GM21526 (cell line): ENCODE results near the gene LRRC32.

Experiments
- ATAC-seq: cut with Tn5 transposase; IDR thresholded peaks from one replicate; pipeline ENCODE4 v1.9.1; 2021; ENCODE audit warnings: moderate library complexity; ENCODE audit not compliant: unreplicated experiment, low FRiP score

LRRC32 gene

DNA sequence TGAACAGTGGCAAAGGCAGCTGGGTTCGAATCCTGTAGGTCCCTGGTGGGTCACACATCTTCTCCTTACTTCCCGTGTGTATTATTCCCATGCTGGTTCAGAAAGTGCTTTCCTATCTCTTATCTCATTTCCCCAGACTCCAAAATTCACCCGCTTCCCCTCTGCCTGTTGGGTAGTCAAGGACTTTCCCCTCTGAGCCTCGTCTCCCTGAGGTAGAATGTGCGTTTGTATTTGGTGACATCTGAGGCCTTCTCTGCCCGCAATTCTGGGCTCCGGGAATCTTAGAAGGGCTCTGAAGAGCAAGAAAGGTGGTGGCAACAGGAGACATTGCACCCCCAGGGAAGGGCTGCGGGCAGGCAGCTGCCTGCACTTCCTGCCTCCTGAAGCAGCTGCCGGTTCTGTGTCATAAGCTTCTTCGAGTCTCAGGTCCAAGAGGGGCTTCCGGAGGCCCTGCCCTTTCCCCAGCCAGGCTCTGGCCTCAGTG, 5.9 kb downstream of the LRRC32 start:
- ATAC-seq, result no peak

DNA sequence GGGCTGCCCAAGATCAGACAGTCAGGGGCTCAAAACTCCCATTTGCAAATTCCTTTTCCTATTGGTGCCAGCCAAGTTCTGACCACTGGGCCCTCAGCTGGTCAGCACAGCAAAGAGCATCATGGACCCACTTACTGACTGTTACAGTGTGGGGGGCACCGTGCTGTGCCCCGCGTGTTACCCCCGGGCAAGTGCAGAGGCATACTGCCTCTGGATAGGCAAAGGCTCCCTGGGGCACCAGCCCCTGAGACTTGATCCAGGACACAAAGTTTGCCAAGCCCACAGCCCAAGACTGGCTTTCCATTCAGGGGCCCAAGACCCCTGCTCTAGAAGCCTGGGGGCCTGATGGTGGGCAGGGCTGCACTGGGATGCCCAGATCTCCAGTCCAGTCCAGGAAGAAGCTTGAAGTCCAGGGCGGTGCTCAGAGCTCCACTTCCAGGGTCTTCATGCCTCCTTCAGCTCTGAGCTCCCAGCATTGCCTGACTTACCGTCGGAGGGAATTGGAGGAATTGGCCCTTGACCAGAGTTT, 6.6 kb downstream of the LRRC32 start:
- no peak for ATAC-seq

DNA sequence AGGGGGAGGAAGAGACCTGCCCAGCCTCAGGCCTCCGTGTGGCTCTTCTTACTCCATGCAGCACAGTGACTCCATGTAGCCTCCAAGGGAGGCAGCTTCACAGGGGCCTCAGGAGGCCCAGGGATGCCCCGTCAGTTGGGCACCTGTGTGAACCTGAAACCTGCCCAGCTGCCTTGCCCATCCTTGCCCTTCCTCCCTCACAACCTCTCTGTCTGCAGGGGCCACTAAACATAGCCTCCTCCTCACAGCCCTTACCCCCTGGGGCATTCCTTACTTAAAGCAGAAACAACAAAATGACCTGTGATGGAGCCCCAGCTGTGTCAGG, 7.1 kb downstream of the LRRC32 start:
- ATAC-seq, result no peak

DNA sequence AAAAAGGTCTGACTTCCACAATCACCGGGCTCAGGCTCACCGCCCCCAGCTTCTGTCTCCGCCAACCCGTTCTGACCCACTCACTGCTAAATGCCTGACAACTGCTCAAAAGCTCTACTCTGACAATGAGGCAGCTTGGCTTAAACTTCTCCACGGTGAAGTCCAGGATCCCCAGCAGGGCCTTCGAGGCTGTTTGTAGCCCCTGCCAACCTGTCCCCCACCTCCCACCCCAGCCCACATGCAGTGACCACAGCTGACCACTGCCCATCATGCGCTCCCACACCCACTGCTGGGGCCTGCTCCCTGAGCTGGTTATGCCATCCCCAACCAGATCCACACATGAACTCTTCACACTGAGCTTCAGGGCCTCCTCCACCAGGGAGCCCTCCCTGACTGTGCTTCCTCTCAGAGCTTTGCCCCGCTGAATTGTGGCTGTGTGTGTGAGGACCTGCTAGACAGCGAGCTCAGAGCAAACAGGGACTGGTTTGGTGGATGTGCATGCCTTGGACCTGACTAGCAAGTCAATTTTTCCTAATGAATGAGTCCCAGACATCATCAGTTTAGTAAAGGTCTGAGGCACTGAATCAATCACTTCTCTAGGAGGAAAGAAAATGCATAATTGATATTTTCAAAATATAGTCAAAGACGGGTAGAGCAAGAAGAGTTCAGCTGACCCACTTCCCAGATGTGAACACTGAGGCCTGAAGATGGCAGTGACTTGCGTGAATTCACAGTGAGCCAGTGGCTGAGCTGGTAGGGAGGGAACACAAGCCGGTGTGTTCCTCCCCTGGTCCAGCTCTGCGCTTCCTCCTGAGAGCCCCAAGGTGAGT, 7.7 kb downstream of the LRRC32 start:
- ATAC-seq, result no peak

DNA sequence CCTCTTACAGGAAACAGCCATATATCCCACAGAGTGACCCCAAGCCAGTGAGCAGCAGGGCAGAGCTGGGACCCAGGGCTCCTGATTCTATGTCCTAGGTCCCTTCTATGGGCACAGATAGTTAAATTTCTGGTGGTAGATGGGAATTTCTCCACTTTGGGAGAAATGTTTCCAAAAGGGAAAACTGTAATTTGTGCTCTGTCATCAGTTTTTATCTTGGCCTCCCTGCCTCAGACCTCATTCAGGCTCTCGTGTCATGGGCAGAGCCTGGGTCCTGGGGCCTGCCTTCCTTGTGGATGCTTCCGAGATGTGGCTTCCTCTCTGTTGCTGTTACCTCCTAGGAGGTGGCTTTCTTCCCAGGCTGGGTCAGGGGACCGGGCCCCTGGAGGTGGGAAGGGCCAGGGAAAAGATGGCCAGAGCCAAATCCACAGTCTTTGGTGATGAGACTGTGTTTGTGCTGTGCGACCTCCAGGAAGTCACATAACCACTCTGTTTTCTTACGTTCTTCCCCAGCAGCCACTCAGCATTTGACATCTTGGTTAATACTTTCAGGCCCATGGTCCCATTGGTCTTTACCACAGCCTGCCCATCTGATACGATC, 8.6 kb downstream of the LRRC32 start:
- no peak for ATAC-seq

DNA sequence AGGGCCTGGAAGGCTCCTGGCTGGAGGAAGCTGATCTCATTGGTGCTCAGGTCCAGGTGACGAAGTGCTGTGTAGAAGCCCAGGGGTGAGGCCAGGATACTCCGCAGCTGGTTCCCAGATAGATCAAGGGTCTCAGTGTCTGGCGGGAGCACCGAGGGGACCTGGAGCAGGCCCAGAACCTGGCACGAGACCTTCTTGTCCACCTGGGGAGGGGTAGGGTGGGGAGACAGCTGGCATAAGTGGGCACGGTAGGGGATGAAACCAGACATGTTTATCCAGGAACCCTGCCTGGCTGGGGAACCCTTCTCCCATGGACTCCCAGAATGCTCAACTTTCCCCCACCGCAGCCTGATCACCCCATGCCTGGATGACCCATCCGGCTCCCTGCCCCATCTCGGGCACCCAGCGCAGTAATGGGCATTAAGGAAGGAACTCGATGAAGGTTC, 9.2 kb downstream of the LRRC32 start:
- no peak for ATAC-seq

DNA sequence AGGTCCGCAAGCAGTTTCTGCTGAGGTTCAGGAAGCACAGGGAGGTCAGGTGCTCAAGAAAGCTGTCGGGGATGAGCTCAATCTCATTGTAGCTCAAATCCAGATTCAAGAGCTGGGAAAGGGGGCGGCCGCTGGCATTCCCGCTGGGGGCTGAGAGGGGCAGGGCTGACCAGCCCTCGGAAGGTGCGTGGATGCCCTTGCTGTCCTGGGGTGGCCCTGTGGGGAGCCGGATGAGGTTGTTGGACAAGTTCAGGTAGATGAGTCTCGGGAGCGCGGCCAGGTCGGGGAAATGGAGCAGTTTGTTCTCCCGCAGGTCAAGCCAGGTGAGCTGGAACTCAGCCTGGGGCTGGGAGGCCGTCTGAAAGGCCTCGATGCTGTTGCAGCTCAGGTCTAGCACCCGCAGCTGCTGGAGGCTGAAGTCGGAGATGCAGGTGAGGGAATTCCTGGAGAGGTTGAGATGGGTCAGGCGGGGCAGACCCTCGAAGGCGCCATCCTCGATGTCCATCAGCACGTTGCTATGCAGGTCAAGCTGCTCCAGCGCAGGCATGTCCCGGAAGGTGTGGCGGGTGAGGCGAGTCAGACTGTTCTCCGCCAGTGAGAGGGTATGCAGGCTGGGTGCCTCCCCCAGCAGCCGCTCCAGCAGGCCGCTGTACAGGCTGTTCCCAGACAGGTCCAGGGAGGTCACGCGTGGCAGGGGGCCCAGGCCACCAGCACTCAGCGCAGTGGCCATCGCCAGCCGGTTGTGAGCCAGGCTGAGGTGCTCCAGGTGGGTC, 9.8 kb downstream of the LRRC32 start:
- no peak for ATAC-seq

DNA sequence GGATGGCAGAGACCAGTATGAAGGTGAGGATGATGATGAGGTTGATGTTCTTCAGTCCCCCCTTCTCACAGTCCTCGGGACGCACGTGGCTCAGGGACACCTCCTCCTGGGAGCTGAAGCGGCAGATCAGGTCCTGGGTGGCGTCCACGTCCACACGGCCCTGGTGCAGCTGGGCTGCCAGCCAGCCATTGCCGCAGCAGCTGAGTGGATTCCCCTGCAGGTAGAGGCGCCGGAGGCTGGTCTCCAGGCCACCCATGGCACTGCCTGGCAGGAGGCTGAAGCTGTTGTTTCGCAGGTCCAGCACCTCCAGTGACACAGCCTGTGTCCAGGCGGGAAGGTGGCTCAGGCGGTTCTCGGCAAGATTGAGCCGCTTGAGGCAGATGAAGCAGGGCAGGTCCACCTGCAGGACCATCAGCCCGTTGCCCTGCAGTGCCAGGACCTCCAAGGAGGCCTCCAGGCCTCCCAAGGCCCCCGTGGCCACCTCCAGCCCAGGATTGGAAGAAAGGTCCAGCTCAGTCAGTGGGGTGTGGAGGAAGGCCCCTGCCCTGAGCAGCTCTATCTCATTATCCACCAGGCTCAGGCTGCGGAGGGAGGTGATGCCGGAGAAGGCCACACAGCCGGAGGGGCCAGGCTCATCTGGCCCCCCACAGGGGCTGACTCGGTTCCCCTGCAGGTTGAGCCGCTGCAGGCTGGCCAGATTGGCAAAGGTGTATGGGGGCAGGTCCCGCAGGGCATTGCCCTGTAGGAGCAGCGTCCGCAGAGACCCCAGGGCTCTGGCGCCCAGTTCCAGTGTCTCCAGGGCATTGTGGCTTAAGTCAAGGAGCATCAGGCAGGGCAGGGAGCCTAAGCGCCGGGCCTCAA, 10.6 kb downstream of the LRRC32 start:
- ATAC-seq, result no peak

DNA sequence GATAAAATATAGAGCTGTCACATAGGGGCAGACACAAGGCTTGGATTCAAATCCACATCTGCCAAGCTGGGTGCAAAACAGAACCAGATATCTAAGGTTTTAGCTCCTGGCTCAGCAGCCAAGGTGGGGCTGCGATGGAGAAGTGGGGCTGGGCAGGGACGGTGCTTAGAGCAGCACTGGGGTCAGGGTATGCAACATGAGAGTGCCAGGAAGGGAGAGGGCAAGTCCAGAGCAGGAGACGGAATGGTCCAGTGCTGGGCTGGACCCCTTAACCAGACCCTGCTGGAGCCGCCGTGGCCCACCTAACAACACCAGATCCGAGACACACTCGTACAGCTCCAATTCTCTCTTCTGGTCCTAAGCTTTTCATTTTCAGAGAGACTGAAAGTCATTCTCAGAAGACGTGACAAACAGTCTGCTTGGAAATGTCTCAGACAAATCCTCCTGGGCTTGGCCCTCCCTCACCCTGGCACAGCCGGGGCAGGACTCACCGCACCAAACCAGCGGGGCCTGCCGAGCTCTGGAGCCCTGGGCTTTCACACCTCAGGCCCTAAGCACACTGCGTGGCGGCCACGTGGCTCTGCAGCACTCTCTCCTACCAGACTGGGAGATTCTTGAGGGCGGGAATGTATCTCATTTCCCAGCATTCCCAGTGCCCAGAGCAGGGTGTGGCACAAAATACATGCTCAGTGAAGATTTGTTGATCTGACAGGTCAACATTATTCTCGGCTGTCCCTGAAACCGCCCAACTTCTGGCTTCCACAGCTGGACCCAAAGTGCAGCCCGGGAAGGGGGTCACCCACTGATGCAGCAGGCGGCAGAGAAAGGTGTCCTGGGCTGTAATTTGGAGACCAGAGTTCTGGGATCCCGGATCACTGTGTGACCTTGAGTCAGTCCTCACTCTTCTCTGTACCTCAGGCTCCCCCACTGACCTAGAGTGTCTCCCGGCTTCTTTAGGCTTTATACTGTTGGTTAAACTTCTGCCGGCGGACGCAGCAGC, 11.6 kb downstream of the LRRC32 start:
- no peak for ATAC-seq

DNA sequence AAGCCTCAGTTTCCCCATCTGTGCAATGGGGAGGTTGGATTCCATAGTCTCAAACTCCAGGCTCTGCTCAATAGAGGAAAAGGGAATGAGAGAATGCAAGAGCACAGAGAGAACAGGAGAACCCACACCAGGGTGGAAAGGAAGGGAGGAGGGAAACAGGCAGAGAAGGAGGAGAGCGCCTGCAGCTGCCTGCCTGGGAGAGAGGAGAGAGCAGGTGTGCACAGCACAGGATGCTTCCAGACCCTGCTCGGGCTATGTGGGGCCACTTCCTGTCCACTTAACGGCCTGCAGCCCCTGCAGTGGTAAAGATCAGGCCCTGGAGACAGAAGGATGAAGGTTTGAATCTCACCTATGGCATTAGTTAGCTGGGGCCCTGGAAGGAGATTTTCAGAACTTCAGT, 12.3 kb downstream of the LRRC32 start:
- no peak for ATAC-seq

DNA sequence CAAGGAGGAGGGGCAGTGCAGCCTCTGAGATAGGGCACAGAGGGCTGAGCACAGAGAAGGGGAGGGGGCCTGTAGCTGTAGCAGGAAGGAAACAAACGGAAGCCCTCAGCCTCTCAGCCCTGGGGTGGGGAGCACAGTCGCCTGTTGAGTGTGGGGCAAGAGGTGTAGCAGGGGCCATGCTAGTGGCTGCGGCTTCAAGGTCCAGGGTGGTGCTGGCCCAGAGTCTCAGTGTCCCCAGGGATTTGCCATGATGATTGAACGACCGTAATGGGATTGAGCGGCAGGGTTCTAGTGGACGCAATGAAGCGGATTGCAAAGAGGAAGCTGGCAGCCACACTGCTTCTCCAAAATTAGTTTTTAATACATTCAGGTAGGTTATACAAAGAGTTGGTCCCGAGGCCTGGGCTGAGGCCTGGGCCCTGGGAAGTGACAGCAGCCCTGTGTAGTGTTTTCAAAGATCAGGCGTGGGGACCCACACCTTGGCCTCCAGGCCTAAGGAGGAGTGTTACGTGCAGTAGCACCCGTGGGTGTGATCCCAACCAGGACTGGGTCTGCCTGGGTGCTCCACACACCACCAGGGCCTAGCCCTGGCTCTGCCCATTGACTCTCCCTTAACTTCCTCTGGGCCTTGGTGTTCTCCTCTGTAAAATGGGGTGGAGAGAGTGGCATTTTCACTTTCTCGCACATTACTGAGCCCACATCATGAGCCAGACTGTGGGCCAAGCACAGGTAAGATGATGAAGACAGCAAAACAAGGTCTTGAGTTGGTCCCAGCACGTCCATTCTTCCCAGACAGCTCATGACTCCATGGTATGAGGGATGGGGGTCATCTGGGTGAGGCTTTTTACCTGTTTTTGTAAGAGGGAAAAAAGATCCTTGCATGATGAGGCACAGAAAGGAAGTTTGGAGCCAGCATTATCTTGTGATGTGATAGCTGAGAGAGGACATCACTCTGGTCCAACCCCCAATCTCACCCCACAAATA, 13.1 kb downstream of the LRRC32 start:
- no peak for ATAC-seq

DNA sequence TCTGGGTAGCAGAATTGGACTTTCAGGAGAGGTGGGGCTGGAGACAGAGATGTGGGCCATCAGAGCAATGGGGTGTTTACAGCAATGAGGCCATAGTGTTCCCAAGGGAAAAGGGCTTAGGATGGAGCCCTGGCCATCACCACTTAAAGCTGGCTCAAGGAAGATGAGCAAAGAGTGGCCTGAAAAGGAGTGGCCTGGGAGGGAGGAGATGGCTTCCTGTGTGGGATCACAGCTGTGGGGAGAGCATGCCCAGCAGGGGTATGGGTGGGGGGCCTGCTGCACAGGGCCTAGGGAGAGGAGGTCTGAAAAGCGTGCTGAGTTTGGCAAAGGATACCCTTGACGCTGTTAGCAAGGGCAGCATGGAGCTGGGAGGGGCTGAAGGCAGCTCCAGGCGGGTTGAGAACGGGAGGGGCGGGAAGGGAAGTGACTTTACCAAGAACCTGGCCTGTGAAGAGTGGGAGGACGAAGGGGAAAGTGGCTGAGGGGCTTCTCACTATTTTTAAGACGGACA, 13.9 kb downstream of the LRRC32 start:
- no peak for ATAC-seq

DNA sequence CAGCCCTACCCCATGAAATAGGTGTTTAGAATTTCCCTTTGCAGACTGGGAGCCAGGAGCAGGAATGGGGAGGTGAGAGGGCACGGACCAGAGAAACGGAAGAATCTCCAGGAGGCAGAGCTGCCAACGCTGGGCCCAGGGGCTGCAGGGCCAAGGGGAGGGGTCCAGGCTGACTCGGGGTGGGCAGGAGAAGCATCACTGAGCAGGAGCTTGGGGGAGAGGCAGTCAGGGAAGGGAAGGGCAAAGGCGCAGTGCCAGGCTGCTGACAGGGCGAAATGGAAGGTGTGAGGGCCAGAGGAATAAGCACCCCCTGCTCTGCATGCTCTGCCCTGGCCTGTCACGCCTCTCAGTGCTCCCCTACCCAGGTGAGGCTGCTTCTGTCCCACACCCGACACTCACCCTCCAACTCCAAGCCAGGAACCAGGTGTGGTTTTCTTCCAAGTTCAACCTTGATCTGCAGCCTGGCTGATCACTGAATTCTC, 14.5 kb downstream of the LRRC32 start:
- no peak for ATAC-seq

DNA sequence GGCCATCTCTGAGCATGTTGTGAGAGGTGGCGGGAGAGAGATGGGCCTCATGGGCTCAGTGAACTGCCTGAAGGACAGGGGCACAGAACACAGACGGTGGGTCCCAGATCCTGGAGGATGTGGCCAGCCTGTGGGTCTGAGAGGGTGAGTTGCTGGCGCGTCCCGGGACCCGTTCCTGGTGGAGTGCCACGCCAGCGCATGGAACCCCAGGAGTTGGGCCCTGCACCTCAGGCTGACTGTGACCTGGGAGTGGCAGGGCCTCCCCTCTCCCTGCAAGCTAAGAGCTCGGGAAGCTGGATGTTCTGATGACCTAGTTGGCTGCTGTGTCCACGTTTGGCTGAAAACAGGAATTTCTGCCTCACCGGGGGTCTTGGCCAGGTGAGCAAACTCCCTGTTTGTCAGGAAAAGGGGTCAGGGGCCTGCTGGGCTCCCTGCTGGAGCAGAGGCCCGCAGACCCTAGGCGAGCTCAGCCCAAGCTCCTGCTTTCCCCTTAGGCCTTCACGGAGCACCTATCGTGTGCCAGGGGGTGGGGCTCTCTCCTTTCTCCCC, 15.0 kb downstream of the LRRC32 start:
- no peak for ATAC-seq

DNA sequence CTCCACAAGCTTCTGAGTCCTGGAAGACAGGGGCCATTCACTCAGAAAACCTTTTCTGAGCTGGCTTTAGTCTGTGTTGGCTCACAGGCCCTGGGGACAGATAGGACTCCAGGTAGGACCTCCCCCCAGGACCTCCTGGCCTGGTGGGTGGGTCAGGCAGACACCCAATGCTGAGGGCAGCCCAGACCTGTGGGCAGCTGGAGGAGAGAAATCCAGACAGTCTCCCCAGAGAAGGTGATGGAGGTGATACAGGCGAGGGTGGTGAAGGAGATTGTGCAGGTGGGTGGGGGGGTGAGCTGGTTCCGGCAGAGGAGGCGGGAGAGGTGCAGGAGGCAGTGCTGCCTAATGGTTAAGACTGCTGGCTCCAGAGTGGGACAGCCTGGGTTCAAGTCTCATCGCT, 15.6 kb downstream of the LRRC32 start:
- no peak for ATAC-seq

DNA sequence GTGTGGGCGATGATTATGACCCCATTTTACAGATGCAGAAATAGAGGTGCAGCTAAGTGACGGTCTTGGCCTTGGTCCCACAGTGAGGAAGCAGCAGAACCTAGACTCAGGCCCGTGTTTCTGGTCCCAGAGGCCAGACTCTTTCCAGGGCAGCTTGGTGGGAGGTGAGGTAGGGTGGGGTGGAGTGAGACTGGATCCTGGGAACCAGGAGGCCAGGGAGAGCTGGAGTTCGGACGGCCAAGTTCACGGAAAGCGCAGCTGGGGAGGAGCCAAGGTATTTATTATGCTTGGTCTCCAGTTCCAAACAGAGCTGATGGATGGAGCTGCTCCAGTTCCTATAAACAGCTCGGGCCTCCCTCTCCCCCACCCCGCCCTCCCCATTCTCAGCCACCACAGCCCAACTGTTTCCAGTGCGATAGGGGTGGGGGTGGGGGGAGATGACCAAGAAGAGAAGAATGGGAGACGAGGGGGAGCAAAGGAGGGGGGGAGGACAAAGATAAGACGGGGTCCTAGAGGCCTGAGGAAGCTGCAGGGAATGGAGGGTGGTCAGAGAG, 16.2 kb downstream of the LRRC32 start:
- ATAC-seq, result no peak

DNA sequence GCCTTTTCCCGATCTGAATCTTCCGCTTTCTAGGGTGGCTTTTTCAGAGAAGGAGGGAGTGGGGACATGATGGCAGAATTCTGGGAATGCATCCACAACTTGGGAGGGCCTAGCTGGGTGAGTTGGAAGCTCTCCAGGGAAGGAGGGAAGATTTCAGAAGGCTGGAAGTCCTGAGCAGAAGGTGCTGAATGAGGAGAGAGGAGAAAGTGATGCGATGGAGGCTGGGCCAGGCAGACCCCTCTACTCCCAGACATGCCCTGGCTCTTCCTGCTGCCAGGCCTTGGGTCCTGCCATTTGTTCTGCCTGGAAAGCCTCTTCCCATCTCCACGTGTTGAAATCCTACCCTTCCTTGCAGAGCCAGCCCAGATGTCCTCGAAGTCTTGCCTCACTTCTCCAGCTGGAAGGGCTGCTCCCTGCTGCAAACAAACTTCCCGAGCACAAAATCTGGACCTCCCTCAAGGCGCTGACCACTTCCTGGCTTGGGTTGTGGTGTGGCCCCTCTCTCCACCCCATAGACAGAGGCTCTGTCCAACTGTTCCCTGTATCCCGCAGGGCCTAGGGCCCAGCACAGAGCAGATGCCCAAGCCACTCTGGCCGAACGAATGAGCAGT, 16.8 kb downstream of the LRRC32 start:
- no peak for ATAC-seq
